ENCODE measurements around the gene HEYL.
"Not testable (repeated sequence)": the region's sequence is repeated elsewhere in the genome, so short reads cannot be mapped to it uniquely, and the experiment has no call there.

Gene HEYL

DNA sequence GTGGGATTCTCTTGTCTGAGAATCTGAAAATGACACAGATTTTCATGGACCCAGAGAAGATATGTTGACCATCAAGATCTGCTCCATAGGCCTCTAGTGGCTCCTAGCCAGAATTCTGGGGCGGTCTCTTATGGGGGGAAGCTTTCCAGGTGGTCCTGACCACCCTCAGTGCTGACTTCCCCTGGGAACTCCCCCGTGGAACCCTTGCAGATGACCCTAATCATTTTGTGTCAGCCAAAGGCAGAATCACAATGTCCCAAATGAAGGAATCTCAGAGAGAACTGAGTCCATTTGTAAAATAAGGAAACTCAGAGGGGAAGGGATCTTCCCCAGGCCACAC lies 3.6 kb downstream of the HEYL start:
- no peak for DNase-seq (ENCODE audit: low read depth)

DNA sequence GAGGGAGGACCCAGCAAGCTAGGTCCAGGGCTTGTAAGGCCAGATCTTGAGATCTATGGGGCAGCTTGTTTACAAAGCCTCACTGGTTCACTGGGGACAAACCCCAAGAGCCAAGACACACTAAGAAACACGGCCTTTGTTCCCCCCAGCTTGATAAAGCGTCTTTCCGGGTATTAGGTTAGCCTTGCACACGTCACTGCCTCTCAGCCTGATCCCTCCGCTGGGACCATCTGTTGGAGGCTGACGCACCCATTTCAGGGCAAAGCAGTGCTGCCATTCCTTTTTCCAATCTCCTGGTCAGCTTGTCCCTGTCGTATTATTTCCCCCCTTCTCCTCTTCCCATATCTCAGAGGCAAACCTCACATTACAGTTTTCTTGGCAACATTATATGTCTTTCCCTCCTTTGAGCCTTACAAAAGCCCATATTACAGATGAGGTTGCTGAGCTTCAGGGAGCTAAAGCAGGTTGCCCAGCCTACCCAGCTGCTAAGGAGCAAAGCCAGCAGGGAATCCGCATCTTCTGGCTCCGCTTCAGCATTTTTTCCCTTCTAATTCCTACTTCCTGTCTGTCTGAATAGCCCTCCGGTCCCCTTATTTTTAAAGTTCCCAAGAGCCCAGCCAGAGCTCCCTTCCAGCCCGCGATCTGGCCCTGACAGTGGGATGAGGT lies 4.1 kb downstream of the HEYL start:
- DNase-seq (ENCODE audit: low read depth) = no peak

DNA sequence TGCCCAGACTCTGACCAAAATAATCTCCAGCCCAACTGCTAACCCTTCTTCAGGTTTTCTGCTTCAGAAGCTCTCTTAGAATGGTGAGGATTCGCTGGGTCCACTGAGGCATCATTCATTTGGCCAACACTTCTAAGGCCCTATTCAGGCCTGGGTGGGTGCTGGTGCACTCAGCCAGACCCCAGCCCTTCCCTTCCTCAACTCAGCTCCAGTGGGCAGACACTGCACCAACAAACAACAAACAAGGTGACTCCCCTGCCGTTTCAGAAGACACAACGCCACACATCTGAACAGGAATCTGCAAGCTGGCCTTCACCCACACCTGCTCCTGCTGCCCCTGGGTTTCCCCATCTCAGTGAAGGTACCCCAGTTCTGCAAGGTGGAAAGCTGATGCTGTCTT lies 6.0 kb downstream of the HEYL start:
- DNase-seq (ENCODE audit: low read depth) = no peak

DNA sequence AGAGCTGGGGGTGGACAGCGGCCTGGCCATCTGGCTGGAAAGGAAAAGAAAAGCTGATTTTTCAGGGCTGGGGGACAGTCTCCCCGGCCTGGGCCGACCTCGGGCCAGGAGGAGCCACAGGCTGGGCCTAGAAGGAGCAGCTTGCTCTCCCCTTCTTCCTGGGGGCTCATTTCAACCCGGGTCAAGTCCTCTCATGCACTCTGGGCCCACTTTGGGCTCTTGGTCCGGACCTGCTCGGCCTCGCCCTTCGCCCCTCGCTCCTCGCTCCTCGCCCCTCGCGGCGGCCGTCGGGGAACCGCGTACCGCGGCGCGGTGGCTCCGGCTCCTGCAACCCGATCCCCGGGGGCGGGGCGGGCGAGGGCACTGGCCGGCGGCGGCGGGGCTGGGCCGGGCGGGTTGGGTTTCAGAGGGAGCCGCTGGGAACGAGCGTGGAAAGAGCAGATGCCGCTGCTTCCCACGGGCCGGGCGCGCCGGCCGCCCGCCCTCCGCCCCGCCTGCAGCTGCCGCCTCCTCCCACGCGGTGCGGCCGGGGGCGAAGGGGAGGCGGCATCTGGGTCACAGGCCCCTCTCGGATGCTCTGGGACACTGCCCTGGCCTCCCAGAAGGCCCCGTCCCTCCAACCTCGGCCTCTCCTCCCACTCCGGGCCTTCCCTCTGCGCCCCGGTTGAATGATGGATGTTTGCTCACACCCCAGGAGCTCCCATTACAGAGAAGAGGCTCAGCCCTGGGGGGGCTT lies 6.6 kb downstream of the HEYL start:
- no peak for DNase-seq (ENCODE audit: low read depth)

DNA sequence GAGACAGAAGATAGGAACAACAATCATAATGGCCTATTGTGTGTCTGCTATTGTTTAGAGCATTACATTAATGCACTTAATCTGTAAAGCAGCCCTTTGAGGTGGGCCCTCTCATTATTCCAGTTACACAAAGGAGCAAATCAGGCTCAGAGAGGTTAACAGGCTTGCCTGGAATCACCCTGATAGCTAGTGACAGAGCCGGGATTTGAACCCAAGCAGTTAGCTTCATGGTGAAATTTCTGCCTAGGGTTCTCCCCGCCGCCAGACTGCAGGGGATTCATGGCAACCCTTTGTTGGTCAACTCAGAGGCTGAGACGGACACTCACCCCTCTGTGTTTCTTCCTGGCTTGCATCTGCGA lies 7.1 kb downstream of the HEYL start:
- DNase-seq (ENCODE audit: low read depth) = no peak

DNA sequence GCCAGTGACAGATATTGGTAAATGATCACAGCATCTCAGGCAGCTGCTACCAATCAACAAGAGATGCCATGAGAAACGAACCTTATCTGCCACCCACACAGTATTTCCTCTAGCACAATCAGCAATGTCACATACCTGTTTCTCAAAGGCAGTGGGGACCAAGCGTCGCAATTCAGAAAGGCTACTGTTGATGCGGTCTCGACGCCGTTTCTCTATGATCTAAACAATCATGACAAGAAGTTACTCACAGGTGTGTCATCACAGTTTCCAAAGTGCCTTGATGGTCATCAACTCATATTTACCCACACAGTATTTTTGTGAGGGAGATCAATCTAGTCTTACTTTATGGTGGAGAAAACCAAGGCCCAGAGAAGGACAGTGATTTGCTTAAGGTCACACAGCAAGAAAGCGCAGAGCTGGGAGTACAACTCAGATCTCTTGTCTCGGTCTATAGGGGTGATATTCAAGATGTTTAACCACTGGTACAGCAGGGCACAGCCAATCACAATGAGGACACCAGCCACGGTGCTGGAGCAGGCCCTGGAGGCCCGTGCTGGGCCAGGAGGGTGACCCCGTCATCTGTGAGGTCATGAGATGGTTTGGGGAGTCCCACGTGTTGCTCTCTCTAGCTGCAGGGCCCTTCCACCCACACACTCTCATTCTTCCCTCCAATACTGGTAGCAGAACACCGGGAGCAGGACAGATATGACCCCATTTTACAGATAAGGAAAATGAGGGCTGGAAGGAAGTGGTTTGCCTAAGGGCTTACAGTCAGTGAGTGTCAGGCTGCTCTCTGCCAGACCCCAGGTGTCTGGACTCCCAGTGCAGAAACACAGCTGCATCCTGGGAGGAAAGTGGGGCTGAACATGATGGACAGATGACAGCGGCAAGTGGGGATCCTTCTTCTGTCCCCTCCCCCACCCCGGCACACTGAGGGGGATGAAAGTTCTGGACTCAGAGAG lies 7.8 kb downstream of the HEYL start:
- DNase-seq (ENCODE audit: low read depth) = no peak

DNA sequence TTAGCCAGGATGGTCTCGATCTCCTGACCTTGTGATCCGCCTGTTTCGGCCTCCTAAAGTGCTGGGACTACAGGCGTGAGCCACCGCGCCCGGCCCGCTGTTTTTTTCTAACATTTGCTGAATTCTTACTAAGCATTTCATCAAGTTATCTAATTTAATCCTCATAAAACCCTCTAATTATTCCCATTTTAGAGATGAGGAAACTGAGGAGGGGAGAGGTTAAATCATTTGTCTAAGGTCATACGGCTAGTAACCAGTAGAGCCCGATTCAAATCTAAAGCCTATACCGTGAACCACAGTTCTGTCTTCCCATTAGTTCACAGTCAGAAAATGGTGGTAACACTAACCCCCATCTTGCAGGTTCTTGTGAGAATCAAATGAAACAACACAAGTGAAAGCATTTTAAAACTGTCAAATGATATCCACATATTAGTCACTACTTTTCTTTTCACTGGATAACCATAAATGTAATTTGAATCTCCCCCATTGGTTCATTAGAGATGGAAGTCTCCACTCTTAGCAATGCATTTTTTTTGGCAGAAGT lies 10.6 kb downstream of the HEYL start:
- DNase-seq (ENCODE audit: low read depth) = no peak

DNA sequence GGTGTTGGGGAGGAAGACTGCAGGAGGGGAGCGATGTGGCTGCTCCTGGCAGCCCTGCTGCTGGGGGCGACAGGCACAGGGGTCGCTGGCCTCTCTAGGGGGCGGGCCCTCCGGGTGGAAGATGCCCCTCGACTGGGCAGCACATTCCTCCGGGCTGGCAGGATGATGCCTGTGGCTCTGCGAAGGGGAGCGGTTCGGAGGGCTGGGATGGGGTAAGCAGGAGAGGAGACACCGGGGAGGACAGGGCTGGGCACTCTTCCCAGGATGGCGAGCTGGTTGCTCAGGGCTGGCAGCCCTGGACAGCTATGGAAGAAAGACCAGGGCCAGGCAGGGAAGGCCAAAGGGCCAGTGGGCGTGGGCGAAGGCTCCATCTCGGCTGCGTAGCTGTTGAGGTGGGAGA lies 12.8 kb downstream of the HEYL start:
- DNase-seq (ENCODE audit: low read depth) = no peak

DNA sequence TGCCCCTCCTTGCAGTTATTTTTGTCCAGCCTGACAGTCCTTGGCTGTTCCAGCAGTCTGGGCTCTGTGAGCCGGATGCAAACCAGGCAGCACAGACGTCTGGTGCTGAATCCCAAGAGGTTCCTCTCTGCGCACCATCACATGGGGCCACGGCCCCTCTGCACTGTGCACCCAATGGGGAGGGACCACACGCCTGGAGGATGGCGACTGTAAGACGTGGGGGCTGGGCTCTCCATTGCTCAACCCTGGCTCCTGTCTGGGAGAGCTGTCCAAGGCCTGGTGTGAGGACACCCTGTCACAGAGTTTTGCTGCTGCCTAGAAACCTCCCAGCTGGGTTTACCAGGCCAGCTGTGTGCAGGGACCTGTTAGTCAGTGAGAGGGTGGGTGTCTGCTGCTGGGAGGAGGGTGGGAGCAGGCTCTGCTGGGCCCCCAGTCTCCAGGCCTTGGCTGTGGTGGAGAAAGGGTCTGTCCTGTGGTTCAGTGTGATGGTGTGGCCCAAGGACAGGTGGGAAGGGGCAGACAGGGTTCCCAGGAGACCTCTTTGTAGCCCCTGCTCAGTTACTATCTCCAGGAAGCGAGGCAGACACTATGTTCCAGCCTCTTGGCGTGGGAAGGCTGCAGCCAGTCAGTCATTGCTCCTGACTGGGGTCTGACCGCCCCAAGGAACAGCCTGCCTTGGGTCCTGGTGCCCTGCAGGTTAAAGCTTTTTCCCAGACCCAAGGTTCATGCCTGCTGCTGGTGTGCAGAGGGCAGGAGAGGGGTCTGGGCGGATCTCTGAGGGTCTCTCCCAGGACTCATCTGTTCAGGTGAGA lies 13.8 kb downstream of the HEYL start:
- DNase-seq (ENCODE audit: low read depth) = no peak

DNA sequence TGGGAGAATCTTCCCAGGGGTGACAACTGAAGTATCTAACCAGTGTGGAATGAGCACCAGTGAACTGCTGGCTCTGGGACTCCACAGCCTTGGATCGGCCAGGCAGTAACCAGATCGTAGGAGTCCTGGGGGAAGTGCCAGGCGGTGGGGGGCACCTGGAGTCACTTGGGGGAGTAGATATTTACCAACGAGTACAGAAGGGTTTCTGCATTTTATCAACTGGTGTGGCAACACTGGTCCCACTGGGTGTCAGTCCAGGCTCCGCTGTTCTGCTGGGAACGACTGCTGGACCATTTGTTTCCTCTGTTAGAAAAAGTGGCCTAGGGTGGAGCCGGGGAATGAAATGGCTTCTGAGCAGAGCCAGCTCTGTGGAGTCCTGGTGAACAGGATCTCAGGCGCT lies 14.4 kb downstream of the HEYL start:
- no peak for DNase-seq (ENCODE audit: low read depth)

DNA sequence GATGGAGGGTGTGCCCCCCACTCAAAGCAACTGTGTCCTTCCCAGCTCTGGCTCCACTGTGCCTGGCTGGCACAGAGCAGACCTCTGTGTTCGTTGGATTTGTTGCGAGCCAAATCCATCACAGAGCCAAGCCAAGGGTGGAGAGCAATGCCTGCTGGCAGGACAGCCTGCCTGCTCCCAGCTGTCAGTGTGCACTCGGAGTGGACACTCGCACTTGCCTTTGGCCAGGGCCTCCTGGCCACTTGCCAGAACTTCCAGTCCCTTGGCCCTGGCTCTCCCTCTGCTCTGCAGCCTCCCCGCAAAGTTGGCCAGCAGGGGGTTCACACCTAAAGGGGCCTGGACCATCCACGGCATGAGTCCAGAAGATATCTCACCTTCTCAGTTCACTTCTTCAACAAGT lies 16.4 kb downstream of the HEYL start:
- no peak for DNase-seq (ENCODE audit: low read depth)

DNA sequence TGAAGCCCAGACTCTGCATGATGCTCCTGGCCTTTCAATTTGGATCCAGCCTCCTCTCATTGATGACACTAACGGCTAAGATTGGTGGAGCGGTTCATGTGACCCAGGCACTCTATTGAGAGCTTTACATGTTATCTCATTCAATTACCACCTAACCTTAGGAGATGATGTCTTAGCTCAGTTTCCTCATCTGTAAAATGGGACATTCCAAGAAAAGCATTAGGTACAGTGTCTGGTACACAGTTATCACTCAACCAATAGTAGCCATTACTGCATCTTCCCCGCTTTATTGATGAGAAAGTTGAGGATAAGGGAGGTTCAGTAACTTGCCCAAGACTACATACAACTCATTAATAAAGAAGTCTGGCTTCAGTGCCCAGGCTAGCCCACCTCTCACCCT lies 17.0 kb downstream of the HEYL start:
- DNase-seq (ENCODE audit: low read depth) = no peak

DNA sequence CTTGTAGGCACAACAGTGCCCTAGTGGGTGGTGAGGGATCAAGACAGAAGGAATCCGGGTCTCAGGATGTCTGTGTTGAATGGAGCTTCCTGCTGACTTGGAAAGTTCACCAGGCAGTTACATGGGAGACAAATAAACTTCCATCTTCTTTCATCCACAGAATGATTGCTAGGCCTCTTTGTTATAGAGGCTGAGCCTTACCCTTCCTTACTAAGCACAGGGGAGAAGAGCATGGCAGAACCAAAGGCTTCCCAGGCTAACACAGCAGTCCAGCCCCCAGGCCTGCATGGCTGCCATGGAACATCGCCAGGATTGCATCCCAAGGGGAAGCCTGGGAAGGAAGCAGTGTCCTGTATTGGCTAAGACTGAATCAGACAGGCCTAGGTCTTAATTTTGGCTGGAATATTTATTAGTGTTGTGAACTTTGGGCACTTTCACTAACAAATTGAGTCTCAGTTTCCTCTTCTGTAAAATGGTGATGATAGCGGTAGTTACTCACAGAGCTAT lies 18.7 kb downstream of the HEYL start:
- no peak for DNase-seq (ENCODE audit: low read depth)

DNA sequence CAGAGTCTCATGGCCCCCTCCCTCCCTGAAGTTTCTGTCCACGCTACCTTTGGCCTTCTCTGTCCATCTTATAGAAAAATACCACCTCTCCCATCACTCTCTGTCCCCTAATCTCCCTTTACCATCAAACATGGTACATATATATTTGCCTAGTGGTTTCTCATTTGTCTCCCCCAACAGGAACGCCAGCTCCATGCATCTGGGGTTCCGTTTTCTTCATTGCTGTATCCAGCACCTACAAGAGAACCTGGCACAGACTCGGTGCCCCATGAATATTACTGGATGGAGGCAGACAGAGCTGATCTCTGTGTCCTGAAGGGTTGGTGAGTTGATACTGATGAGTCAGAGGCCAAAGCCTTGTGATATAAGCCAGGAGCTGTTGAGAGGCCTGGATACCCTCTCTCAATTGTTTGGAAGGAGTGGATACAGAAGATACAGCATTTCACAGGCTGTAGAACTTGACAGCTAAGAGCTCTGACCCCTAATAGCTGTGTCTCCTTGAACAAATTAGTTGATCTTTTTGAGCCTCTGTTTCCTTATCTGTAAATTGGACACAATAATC lies 21.9 kb downstream of the HEYL start:
- no peak for DNase-seq (ENCODE audit: low read depth)

DNA sequence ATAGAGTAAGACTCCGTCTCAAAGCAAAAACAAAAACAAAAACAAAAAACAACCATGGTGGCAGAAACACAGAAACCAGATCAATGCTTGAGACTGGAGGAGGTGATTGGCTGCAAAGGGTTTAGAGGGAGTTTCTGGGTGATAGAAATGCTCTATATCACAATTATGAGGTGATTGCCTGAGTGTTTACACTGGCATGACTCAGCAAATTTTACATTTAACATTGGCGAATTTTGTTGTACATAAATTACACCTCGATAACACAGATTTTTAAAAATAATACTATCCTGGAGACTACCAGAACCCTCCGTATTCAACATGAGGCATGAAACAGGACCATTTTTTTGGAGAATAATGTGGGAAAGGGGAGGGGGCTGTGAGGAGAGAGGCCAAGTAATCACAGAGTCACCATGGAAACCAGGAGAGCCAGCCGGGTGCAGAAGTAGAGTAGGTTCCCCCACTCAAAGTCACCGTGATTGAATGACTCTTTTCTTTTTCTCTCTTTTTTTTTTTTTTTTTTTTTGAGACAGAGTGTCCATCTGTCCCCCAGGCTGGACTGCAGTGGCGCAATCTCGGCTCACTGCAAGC lies 24.3 kb downstream of the HEYL start:
- DNase-seq (ENCODE audit: low read depth) = no peak

DNA sequence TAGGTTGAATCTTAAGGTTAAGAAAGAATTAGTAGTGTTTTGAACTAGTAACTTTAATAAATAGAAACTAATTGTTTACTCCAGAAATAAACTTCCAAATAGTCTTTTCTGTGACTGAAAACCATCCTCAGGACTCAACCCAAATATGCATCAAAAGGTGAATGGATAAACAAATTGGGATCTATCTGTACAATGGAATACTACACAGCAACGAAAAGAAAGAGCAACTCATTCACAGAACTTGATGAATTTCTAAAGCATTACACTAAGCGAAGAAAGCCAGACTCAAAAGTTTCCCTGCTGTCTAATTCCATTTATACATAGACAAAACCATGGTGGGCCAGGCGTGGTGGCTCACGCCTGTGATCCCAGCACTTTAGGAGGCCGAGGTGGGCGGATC lies 25.0 kb downstream of the HEYL start:
- DNase-seq (ENCODE audit: low read depth) = no peak

DNA sequence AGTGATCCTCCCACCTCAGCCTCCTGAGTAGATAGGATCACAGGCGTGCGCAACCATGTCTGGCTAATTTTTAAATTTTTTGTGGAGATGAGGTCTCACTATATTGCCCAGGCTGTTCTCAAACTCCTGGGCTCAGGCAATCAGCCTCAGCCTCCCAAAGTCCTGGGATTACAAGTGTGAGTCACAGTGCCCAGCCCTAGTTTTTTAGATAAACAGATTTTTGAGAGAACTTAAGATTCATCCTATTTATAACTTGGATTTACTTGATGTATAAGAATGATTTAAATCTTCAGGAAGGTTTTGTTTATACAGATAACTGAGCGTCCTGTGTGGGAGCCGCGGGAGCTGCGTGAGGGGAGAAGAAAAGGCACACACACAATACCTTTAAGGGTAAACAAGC lies 26.2 kb downstream of the HEYL start:
- no peak for DNase-seq (ENCODE audit: low read depth)

DNA sequence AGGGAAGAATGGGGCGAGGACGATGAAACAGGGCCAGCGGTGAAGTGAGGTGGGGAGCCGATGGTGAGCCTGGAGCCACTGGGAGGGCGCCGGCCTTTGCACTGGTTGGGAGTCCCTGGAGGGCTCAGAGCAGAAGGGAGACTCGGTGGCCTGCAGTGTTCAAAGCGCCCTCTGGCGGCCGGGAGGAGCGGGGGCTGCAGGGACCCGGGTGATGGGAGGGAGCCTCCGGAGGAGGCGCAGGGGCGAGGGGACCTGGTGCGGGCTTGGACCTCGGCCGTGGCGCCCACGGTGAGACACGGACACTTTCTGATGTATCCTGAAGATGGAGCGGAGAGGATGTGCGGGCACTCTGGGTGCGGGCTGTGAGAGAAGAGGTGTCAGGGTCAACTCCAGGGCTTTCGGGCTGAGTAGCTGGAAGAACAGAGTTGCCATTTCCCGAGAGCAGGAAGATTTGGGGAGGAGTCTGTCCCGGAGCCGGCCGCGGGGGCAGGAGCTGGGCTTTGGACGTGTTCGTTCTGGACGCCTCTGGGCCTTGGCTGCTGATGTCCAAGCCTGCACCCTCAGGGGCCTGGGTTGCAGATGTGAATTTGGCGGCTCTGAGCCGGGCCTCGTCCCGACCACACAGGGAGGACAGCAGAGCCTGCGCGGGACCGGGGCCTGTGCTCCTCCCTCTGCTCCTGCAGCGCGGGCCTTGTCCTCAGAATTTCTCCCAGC lies 29.7 kb downstream of the HEYL start:
- DNase-seq (ENCODE audit: low read depth) = peak; percentile 23

DNA sequence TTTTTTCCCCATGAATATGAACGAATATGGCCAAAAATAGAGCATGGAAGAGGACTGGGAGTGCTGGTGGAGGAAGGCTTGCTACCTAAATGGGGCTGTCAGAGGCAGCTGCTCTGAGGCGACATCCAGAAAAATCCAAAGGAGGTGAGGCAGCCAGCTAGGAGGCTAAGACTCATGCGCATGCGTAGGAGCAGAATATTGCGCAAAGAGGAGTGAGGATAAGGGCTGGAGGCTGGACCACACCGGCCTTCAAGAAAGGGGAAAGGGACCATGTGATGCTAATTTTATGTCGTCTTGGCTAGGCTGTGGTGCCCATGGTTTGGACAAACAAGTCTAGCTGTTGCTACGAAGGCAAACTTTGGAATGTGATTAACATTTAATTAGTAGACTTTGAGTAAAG lies 30.5 kb downstream of the HEYL start:
- no peak for DNase-seq (ENCODE audit: low read depth)

DNA sequence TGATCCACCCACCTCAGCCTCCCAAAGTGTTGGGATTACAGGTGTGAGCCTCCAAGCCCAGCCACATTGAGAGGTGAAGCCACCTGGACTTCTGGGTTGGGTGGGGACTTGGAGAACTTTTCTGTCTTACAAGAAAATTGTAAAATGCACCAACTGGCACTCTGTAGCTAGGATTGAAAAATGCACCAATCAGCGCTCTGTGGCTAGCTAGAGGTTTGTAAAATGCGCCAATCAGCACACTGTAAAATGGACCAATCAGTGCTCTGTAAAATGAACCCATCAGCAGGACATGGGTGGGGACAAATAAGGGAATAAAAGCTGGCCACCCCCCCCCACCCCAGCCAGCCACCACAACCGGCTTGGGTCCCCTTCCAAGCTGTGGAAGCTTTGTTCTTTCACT lies 35.8 kb downstream of the HEYL start:
- not testable (repeated sequence) for DNase-seq (ENCODE audit: low read depth)
